GM20000 (cell line): ENCODE results near the gene MZB1.
"Not testable (repeated sequence)": the region's sequence is repeated elsewhere in the genome, so short reads cannot be mapped to it uniquely, and the experiment has no call there.

Experiments
- DNase-seq: peaks from one replicate; pipeline ENCODE4 v3.0.0; 2012; ENCODE audit warnings: low spot score
- CTCF ChIP-seq: IDR thresholded peaks from 2 replicates; pipeline ENCODE4 v1.5.1; 2012; ENCODE audit warnings: mild to moderate bottlenecking, control low read depth; ENCODE audit errors: extremely low read depth, missing control alignments

MZB1 gene

GRCh38 chr5:139363937-139364336, 25.8 kb downstream of the MZB1 start:
- no peak for DNase-seq
- TF ChIP-seq CTCF, result no peak

GRCh38 chr5:139361835-139362429, 27.8 kb downstream of the MZB1 start:
- TF ChIP-seq CTCF, result no peak
- no peak for DNase-seq

- no peak for DNase-seq
- TF ChIP-seq CTCF, result no peak
Observed at GRCh38 chr5:139360384-139360783, 29.3 kb downstream of the MZB1 start.

- TF ChIP-seq CTCF, result no peak
- no peak for DNase-seq
Observed at GRCh38 chr5:139358064-139358463, 31.6 kb downstream of the MZB1 start.

GRCh38 chr5:139355900-139356299, 33.8 kb downstream of the MZB1 start:
- not testable (repeated sequence) for DNase-seq

- DNase-seq, result no peak
- no peak for TF ChIP-seq CTCF
Observed at GRCh38 chr5:139354186-139354585, 35.5 kb downstream of the MZB1 start.

GRCh38 chr5:139347863-139348262, 41.9 kb downstream of the MZB1 start:
- DNase-seq, result not testable (repeated sequence)

- not testable (repeated sequence) for DNase-seq
Observed at GRCh38 chr5:139345442-139345841, 44.3 kb downstream of the MZB1 start.

- TF ChIP-seq CTCF, result no peak
- DNase-seq, result no peak
Observed at GRCh38 chr5:139344177-139344576, 45.5 kb downstream of the MZB1 start.
